ENCODE results near the gene BNIP5. TPM values are rescaled to one million over a fixed set of nuclear protein-coding genes. Genes with fewer than 3 reads are reported as not detected.
"Not testable (repeated sequence)": the region's sequence is repeated elsewhere in the genome, so short reads cannot be mapped to it uniquely, and the experiment has no call there.

The BNIP5 gene
- total RNA-seq, 1 donor from 2014 or later, result 1.2 TPM

DNA sequence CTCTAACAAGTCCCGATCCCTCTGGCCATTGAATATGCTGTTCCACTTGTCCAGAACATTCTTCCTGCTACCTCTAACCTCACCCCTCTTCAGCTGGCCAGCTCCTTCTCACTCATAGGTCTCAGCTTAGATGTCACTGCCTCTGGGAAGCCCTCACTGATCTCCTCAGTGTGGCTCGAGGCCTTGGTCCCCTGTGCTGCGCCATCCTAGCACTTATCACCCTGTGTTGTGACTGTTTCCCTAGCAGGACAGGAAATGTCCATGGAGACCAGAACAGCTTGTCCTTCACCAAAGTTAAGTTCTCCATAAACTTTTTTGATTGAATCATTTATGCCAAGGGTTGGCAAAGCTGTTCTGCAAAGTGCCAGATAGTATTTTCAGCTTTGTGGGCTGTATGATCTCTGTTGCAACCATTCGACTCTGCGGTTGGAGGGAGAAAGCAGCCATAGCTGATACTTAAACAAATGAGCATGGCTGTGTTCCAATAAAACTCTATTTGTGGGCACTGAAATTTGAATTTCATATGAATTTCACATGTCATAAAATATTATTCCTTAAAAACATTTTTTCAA is 6.5 kb upstream of the BNIP5 start:
- no peak for DNase-seq (ENCODE audit: low spot score)

GRCh38 chr6:36340618-36341454 is 4.1 kb upstream of the BNIP5 start:
- peak; percentile 59 for DNase-seq (ENCODE audit: low spot score)

DNA sequence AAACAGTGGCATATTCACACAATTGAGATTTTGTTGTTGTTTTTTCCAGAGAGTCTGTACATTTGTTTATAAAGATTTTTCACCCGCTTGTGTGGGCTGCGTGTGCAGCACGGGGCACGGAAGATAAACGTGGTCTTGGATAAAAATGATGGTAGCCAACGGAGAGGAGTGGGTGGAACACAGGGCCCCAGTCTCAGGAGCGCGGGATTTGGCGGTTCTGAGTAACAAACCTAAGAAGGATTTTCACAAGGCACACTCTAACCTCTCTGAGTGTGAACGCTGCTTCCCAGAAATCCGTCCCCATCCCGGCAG is 3.6 kb upstream of the BNIP5 start:
- no peak for DNase-seq (ENCODE audit: low spot score)

DNA sequence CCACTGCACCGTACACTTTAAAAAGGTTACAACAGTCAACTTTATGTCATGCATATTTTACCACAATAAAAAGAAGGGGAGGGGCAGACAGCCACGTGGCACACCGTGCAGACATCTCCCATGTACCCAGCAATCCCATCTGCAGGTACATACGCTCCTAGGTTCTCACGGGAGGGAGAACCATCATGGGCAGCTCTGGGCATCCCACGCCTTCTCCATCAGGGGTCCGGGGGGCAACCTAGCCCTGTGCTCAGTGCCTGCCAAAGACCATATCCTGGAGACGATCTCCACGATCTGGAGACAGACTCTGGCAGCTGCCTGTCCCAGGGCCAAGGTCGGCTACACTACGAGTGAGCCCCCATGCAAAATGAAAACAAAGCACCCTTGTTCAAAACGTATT is 2.5 kb upstream of the BNIP5 start:
- no peak for DNase-seq (ENCODE audit: low spot score)

GRCh38 chr6:36338223-36338622 is 1.5 kb upstream of the BNIP5 start:
- DNase-seq (ENCODE audit: low spot score), result not testable (repeated sequence)

- DNase-seq (ENCODE audit: low spot score), result no peak
Measured at GRCh38 chr6:36337814-36338213, 1.1 kb upstream of the BNIP5 start.

- DNase-seq (ENCODE audit: low spot score), result no peak
Measured at GRCh38 chr6:36336208-36336710, 429 bp downstream of the BNIP5 start.

GRCh38 chr6:36335465-36336207 is 1.1 kb downstream of the BNIP5 start:
- no peak for DNase-seq (ENCODE audit: low spot score)

GRCh38 chr6:36334832-36335459 is 1.7 kb downstream of the BNIP5 start:
- no peak for DNase-seq (ENCODE audit: low spot score)

DNA sequence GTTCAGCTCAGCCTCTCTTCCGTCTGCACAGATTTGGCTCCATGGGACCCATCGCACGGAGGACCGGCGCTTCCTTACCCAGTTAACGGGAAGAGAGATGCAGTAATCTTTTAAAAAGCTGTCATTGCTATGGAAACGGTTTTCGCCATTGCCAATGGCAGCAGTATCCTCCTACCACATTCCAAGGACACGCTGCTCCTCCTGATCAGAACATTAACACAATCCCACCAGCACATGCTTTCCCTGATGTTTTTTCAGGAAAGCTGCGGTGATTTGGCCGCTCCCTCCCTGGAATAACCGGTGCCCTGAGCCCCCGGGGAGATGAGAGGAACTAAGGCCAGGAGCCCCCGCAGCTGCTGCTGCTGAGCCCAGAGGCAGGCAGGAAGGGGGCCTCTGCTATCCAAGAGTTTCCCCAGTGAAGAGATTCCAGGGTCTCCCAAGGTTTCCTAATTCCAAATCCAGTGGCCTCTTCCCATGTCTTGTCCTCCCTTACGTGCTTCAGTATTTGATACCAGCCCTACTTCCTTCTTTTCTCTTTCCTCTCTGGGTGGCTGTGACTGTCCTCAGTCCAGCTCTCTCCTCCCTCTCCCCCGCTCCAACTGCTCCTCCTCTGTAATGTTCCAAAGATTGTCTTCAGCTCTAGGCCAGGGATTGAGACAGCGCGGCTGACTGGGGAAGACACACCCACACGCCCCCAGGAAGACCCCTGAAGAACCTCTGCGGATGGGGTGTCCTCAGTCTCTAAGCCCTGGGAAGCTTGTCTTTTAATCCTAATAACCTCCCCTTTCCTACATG is 2.6 kb downstream of the BNIP5 start:
- no peak for DNase-seq (ENCODE audit: low spot score)

GRCh38 chr6:36333171-36333895 is 3.4 kb downstream of the BNIP5 start:
- no peak for DNase-seq (ENCODE audit: low spot score)

- no peak for DNase-seq (ENCODE audit: low spot score)
Measured at GRCh38 chr6:36331381-36331780, 5.3 kb downstream of the BNIP5 start.

DNA sequence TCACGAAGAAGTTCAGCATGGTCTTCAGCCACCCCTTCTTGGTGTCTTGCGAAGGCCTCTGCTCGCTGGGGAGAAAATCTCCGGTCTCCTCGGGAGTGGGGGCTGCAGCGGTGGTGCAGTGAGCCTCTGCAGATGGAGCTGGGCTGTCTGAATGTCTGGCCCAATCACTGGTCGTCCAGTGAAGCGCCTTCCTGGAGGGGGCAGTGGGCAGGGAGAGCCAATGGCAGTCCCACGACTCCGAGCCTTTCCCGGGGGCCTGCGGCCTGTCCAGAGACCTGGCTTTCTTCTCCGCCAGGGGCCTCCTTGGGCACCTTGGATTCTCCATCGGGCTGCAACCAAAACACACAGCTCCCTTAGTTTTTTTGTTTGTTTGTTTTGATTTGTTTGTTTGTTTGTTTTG is 6.3 kb downstream of the BNIP5 start:
- DNase-seq (ENCODE audit: low spot score), result no peak

DNA sequence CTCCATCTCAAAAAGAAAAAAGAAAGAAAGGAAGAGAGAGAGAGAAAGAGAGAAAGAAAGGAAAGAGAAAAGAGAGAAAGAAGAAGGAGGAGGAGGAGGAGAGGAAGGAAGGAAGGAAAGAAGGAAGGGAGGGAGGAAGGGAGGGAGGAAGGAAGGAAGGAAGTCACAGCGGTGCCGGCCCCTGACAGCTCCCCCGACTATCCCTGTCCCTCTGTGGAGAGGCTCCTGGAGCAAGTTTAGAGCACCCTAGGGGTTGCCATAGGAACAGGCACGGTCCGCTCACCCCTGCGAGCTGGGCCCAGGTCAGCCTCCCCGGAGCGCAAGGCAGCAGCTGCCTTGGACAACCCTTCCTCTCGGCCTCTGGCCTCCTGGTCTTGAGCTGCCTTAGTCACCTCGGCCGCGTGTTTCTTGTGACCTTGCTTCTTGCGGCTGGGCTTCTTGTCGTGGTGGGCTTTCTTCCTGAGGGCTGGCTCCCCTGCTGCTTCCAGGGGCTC is 6.8 kb downstream of the BNIP5 start:
- DNase-seq (ENCODE audit: low spot score), result no peak

DNA sequence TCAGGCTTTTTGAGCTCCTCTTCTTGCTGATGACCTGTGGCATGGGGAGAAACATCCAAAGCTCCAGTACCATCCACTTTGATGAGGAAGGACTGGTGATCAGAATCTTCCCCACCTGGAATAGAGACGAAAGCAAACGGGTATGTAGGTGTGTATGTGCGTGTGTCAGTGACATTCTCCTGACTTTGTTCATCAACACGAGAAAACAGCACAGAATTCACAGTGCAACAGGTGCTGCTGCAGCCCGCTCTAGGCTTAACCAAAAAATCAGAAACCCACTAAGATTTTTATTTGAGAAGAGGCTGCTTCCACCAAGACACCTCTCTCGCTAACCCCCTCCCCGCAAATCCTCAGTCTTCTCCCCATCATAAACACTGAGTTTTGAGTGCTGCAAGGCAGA is 8.1 kb downstream of the BNIP5 start:
- DNase-seq (ENCODE audit: low spot score), result no peak

DNA sequence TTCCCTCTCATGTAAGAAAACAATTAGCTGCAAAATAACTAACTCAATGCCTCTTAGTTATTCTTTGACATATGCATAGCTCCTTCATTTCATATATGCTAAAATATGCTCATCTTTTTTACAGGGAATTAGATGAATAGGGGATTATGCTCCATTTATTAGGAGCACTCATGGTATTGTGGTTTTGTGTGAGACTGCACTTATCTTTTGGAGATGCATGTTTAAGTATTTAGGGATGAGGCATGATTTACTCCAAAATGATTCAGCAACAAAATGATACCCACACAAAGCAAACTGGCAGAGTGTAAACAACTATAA is 8.8 kb downstream of the BNIP5 start:
- DNase-seq (ENCODE audit: low spot score), result no peak

DNA sequence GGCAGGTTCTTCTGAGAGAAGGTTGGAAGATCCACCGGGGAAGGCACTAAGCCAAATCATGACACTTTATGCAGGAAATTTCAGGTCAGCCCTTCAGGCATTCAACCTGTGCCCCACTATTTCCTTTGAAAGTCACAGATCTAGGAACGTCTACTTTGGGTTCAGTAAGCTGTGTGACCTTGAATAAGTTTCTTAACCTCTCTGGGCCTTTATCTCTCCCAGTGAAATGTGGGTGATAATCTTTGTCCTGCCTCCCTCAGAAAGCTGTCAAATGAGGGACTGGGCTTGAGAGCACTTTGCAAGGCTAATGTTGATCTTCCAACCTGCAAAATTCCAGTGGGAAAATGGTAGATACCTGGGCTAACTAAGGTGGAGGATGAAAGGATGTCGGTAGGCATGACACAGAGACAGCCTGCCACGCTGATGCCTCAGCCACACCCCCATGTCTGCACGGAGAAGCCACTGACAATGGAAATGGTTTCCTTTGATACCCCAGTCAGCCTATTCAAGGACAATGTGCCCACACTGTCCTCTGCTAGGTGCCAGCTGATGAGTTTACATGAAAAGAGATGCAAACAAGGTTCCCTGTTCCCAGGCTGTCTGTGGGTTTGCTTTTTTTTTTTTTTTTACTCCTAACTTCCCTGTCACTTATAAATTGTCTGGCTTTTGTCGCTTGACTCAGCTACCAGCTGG is 9.3 kb downstream of the BNIP5 start:
- no peak for DNase-seq (ENCODE audit: low spot score)

DNA sequence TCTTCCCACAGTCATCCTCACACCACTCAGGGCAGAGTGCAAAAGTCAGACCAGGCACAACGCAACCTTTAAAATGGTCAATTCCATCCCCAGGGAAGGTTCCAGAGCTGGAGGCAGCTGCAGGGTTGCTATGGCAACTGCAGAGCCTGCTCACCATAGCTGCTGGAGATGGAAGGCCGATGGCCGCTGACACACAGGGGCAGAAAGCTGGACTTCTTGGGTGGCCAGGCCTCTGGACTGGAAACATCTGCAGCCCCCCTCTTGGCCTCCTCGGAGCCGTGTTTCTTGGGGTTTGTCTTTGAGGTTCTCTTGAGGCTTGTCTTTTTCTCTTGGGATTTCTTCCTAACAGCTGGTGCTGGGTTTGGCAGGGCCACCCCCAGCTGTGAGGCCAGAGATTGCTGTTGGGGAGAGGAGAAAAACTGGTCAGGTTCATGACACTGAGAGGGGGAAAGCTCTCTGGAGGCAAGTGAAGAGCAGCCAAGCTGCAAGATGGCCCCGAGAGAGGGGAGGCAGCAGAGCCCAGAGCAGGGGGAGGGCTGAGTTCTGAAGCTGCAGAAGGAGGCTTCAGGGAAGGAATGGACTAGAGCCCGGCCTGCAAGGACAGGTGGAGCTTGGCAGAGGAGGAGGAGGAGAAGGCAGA is 10.2 kb downstream of the BNIP5 start:
- DNase-seq (ENCODE audit: low spot score), result peak; percentile 51

DNA sequence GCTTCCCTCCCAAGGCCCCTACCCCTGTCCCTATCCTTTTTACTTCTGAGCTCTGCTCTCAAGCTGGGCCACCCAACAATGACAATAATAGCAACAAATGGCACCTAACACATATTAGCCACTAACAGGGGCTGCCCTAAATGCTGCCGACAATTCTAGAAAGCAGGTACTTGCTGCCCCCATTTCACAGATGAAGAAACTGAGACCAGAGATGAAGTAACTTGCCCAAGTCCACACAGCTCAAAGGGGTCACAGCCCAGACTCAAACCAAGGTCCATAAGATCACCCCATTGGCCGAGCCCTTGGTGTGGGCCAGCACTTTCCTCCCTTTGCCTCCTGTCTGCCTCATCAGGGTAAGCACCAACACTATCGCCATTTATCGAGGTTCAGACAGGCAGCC is 12.0 kb downstream of the BNIP5 start:
- DNase-seq (ENCODE audit: low spot score), result no peak

- DNase-seq (ENCODE audit: low spot score), result no peak
Measured at GRCh38 chr6:36324191-36324590, 12.5 kb downstream of the BNIP5 start.
